OCI-LY7 (cell line): ENCODE measurements around the gene ARPC5. TPM values are rescaled to one million over a fixed set of nuclear protein-coding genes. Genes with fewer than 3 reads are reported as not detected.

ENCODE experiments used
- BruUV-seq: library from RNA; stranded (reverse); fragments of 400-500 nt; replicated peaks from 2 replicates; lab custom pipeline; 2021; lab: Mats Ljungman, UMichigan
- CTCF ChIA-PET: fragments of 300-600 bp; sonication (Branson Sonifier 250); formaldehyde crosslinking; loops from one replicate; lab custom pipeline; 2022; ENCODE audit warnings: antibody characterized with exemption; ENCODE audit not compliant: unreplicated experiment; lab: Charles Lee
- POLR2A ChIA-PET: fragments of 300-600 bp; sonication (Branson Sonifier 250); formaldehyde crosslinking; loops from one replicate; lab custom pipeline; 2022; ENCODE audit warnings: antibody characterized with exemption; lab: Charles Lee
- DNase-seq: peaks from one replicate; pipeline ENCODE4 v3.0.0-alpha.2; 2015; ENCODE audit warnings: low spot score
- H2AFZ ChIP-seq: fragments of 200-600 bp; sonication (generic), shearing (Covaris generic); 2 replicates; pipeline ENCODE4 v1.6.1; 2014; ENCODE audit warnings: mild to moderate bottlenecking, antibody characterized with exemption, low read length, moderate library complexity
- H3K27ac ChIP-seq: fragments of 200-600 bp; sonication (generic); 2 replicates; pipeline ENCODE4 v1.5.1; 2014; ENCODE audit warnings: mixed run types, low read depth, mild to moderate bottlenecking, moderate library complexity, low read length, inconsistent platforms; ENCODE audit not compliant: poor library complexity, severe bottlenecking
- H3K36me3 ChIP-seq: fragments of 200-600 bp; sonication (generic); 2 replicates; pipeline ENCODE4 v1.6.1; 2014; ENCODE audit warnings: mild to moderate bottlenecking, antibody characterized with exemption, low read length, moderate library complexity, mixed read lengths; ENCODE audit not compliant: insufficient read depth
- H3K4me1 ChIP-seq: fragments of 200-600 bp; sonication (generic); 2 replicates; pipeline ENCODE4 v1.5.1; 2014; ENCODE audit warnings: mild to moderate bottlenecking, low read length; ENCODE audit not compliant: insufficient read depth, poor library complexity, severe bottlenecking
- H3K4me2 ChIP-seq: fragments of 200-600 bp; sonication (generic); 2 replicates; pipeline ENCODE4 v1.6.1; 2014; ENCODE audit warnings: mild to moderate bottlenecking, low read length
- H3K4me3 ChIP-seq: fragments of 200-600 bp; sonication (generic); 2 replicates; pipeline ENCODE4 v1.5.1; 2014; ENCODE audit warnings: mild to moderate bottlenecking, low read depth, low read length; ENCODE audit not compliant: poor library complexity, severe bottlenecking
- H3K79me2 ChIP-seq: fragments of 200-600 bp; sonication (generic); 2 replicates; pipeline ENCODE4 v1.6.1; 2016; ENCODE audit warnings: low read depth, mild to moderate bottlenecking, low read length, moderate library complexity, mixed read lengths; ENCODE audit not compliant: insufficient read depth
- H3K9me2 ChIP-seq: fragments of 200-600 bp; sonication (generic); 2 replicates; pipeline ENCODE4 v1.6.1; 2016; ENCODE audit warnings: mild to moderate bottlenecking, low read length, mixed read lengths; ENCODE audit not compliant: insufficient read depth
- H3K9me3 ChIP-seq: fragments of 200-600 bp; sonication (generic); 2 replicates; pipeline ENCODE4 v1.6.1; 2014; ENCODE audit warnings: mild to moderate bottlenecking, mixed run types, low read length, mixed read lengths
- H4K20me1 ChIP-seq: fragments of 200-600 bp; sonication (generic); 2 replicates; pipeline ENCODE4 v1.6.1; 2014; ENCODE audit warnings: mild to moderate bottlenecking, antibody characterized with exemption, low read length, moderate library complexity, mixed read lengths; ENCODE audit not compliant: insufficient read depth
- CTCF ChIP-seq: fragments of 200-600 bp; sonication (generic); conservative IDR thresholded peaks from 2 replicates; pipeline ENCODE4 v1.5.1; 2014; ENCODE audit warnings: mild to moderate bottlenecking, antibody characterized with exemption, low read length, moderate library complexity, mixed read lengths
- EZH2phosphoT487 ChIP-seq: fragments of 200-600 bp; sonication (generic); IDR thresholded peaks from 2 replicates; pipeline ENCODE4 v1.6.1; 2018; ENCODE audit warnings: low read depth, borderline replicate concordance, mild to moderate bottlenecking, mixed run types, antibody characterized with exemption, low read length, moderate library complexity, mixed read lengths
- intact Hi-C: fragments of 100-400 bp; cut with micrococcal nuclease; formaldehyde crosslinking; loops from one replicate; pipeline ENCODE4 v1.10.0; 2022; ENCODE audit not compliant: unreplicated experiment
- total RNA-seq, 2 experiments: library from RNA; depleted of rRNA in 1 of 2; stranded (reverse); fragments of >200 nt in 1 of 2; shearing (Covaris generic) in 1 of 2; gene quantifications; 2 replicates each; pipeline ENCODE4 v1.2.3, GENCODE V29; 2014 to 2022

The ARPC5 gene
- total RNA-seq, 2 experiments from 2014 or later = 116 to 132 TPM

GRCh38 chr1:183580281-183580682 is 55.3 kb downstream of the ARPC5 start:
- no peak overlapping the region for H2AFZ ChIP-seq
- POLR2A ChIA-PET = interaction anchor here (0.6 to 2.3 kb wide), 12 partner anchors 7 to 395 kb away, joined by 3 to 14 read pairs (median 4); partner anchors contain the start of gene NCF2
- no peak overlapping the region for H3K4me3 ChIP-seq
- peak; percentile 38 for DNase-seq
- H3K9me3 ChIP-seq = no peaks in the 10 kb centered on the region
- H3K36me3 ChIP-seq = no peaks in the 10 kb centered on the region
- BruUV-seq = no TSS peak
- H3K4me1 ChIP-seq = peaks cover 37% of the 10 kb centered on the region
- no peaks in the 10 kb centered on the region for H3K79me2 ChIP-seq
- H4K20me1 ChIP-seq = no peaks in the 10 kb centered on the region
- CTCF ChIA-PET = interaction anchor here (1.0 to 1.1 kb wide), 2 partner anchors 11 to 304 kb away, joined by 3 read pairs; no protein-coding TSS in a partner anchor
- TF ChIP-seq CTCF (peak; percentile 56), EZH2phosphoT487 (no peak)
- H3K27ac ChIP-seq = no peak overlapping the region
- H3K9me2 ChIP-seq = no peaks in the 10 kb centered on the region
- H3K4me2 ChIP-seq = peak overlapping the region; percentile 41; the same call in 1 of the 2 replicates
- intact Hi-C loops = loop anchor here (2.0 kb wide), 1 partner anchor 109 kb away; no protein-coding TSS in a partner anchor

- no peak for DNase-seq
- TF ChIP-seq EZH2phosphoT487 = no peak
- no peak for TF ChIP-seq CTCF
- Histone ChIP-seq H4K20me1 (no peaks in the 10 kb centered on the region), H3K36me3 (no peaks in the 10 kb centered on the region), H3K4me1 (peaks cover 23% of the 10 kb centered on the region), H3K9me2 (no peaks in the 10 kb centered on the region), H3K27ac (no peak overlapping the region), H3K9me3 (no peaks in the 10 kb centered on the region), H2AFZ (no peak overlapping the region), H3K79me2 (no peaks in the 10 kb centered on the region), H3K4me3 (no peak overlapping the region), H3K4me2 (no peak overlapping the region)
- no TSS peak for BruUV-seq
- intact Hi-C loops = no loop called here
- CTCF ChIA-PET = no interaction called here
- POLR2A ChIA-PET = interaction anchor here (0.6 to 2.3 kb wide), 5 partner anchors 9 to 504 kb away, joined by 3 to 11 read pairs (median 6); partner anchors contain the start of gene NCF2
Observed at GRCh38 chr1:183578856-183579255, 56.7 kb downstream of the ARPC5 start.

- no peak overlapping the region for H3K4me3 ChIP-seq
- H3K36me3 ChIP-seq = no peaks in the 10 kb centered on the region
- H3K27ac ChIP-seq = no peak overlapping the region
- no peaks in the 10 kb centered on the region for H3K79me2 ChIP-seq
- no peaks in the 10 kb centered on the region for H3K9me3 ChIP-seq
- no TSS peak for BruUV-seq
- H3K4me1 ChIP-seq = peaks cover 15% of the 10 kb centered on the region
- ChIA-PET CTCF (no interaction called here), POLR2A (interaction anchor here (1.0 to 2.3 kb wide), 2 partner anchors 9 to 12 kb away, joined by 6 to 11 read pairs; partner anchors contain the start of gene NCF2)
- no peak overlapping the region for H2AFZ ChIP-seq
- TF ChIP-seq EZH2phosphoT487 = no peak
- no peak for TF ChIP-seq CTCF
- DNase-seq = no peak
- intact Hi-C loops = no loop called here
- no peaks in the 10 kb centered on the region for H3K9me2 ChIP-seq
- no peaks in the 10 kb centered on the region for H4K20me1 ChIP-seq
- no peak overlapping the region for H3K4me2 ChIP-seq
Observed at GRCh38 chr1:183577897-183578465, 57.6 kb downstream of the ARPC5 start.
